Calu3 (cell line): ENCODE measurements around the gene HEBP1. TPM values are rescaled to one million over a fixed set of nuclear protein-coding genes. Genes with fewer than 3 reads are reported as not detected.

Experiments
- BruUV-seq: library from RNA; stranded (reverse); fragments of 400-500 nt; replicated peaks from 2 replicates; lab custom pipeline; 2021; lab: Mats Ljungman, UMichigan
- CTCF ChIA-PET: fragments of 300-600 bp; sonication (Branson Sonifier 250); formaldehyde crosslinking; loops from one replicate; lab custom pipeline; 2022; ENCODE audit warnings: antibody characterized with exemption; lab: Charles Lee
- DNase-seq: peaks from one replicate; pipeline ENCODE4 v3.0.0; 2022
- H3K27ac Mint-ChIP-seq: one replicate; pipeline ENCODE4 v1.8.0; 2022; ENCODE audit warnings: mixed read lengths; ENCODE audit not compliant: unreplicated experiment
- H3K27me3 Mint-ChIP-seq: one replicate; pipeline ENCODE4 v1.8.0; 2022; ENCODE audit warnings: mixed read lengths; ENCODE audit not compliant: unreplicated experiment
- H3K36me3 Mint-ChIP-seq: one replicate; pipeline ENCODE4 v1.8.0; 2022; ENCODE audit warnings: mild to moderate bottlenecking, moderate library complexity, mixed read lengths; ENCODE audit not compliant: insufficient read depth, unreplicated experiment
- H3K4me1 Mint-ChIP-seq: one replicate; pipeline ENCODE4 v1.8.0; 2022; ENCODE audit warnings: mild to moderate bottlenecking, low read depth, mixed read lengths; ENCODE audit not compliant: unreplicated experiment
- H3K4me3 Mint-ChIP-seq: one replicate; pipeline ENCODE4 v1.8.0; 2022; ENCODE audit warnings: mild to moderate bottlenecking, low read depth, moderate library complexity, mixed read lengths; ENCODE audit not compliant: unreplicated experiment
- H3K9me3 Mint-ChIP-seq: one replicate; pipeline ENCODE4 v1.8.0; 2022; ENCODE audit warnings: low read depth, mixed read lengths; ENCODE audit not compliant: unreplicated experiment
- CTCF ChIP-seq: fragments of 200-600 bp; IDR thresholded peaks from one replicate; pipeline ENCODE4 v1.8.0; 2022; ENCODE audit warnings: antibody characterized with exemption; ENCODE audit not compliant: unreplicated experiment
- intact Hi-C: fragments of 100-400 bp; cut with micrococcal nuclease; formaldehyde crosslinking; loops from one replicate; pipeline ENCODE4 v1.10.0; 2022; ENCODE audit not compliant: unreplicated experiment
- total RNA-seq: library from RNA; stranded (reverse); gene quantifications from 2 replicates; pipeline ENCODE4 v1.2.3, GENCODE V29; 2022

The HEBP1 gene
- total RNA-seq, 1 experiment from 2014 or later = 10.6 TPM

GRCh38 chr12:12925388-12925787 lies 74.7 kb downstream of the HEBP1 start:
- DNase-seq = no peak
- no peaks in the 10 kb centered on the region for H3K9me3 Mint-ChIP-seq
- H3K27ac Mint-ChIP-seq = peak overlapping the region; percentile 58
- peaks cover 30% of the 10 kb centered on the region for H3K4me1 Mint-ChIP-seq
- TF ChIP-seq CTCF = no peak
- no peaks in the 10 kb centered on the region for H3K27me3 Mint-ChIP-seq
- BruUV-seq = no TSS peak
- no peak overlapping the region for H3K4me3 Mint-ChIP-seq
- intact Hi-C loops = loop anchor here (5.0 kb wide), 1 partner anchor 282 kb away; no protein-coding TSS in a partner anchor
- peaks cover 92% of the 10 kb centered on the region for H3K36me3 Mint-ChIP-seq
- CTCF ChIA-PET = no interaction called here

Other genes with a start within 250 kb of the HEBP1 start
- gene APOLD1, start 214.6 kb downstream of the HEBP1 start, total RNA-seq = 5.2 and 5.3 TPM in 2 replicates
- gene DDX47, start 186.9 kb downstream of the HEBP1 start, total RNA-seq = 60.2 and 60.5 TPM in 2 replicates
- 742 and 748 TPM in 2 replicates for gene GPRC5A, start 108.7 kb downstream of the HEBP1 start, total RNA-seq
- gene GPRC5D, start 48.1 kb downstream of the HEBP1 start, total RNA-seq = not detected in 2 replicates
- 2.7 and 3.6 TPM in 2 replicates for gene FAM234B, start 44.1 kb upstream of the HEBP1 start, total RNA-seq
- gene GSG1, start 103.4 kb upstream of the HEBP1 start, total RNA-seq = 0.47 TPM in 1 of 2 replicates, not detected in the other
- 128 and 146 TPM in 2 replicates for gene EMP1, start 196.5 kb upstream of the HEBP1 start, total RNA-seq